ENCODE measurements around the gene PRAME.

- no peak for TF ChIP-seq CTCF (conservative IDR thresholded peaks at IDR 0.05; ENCODE audit: low read depth in 2 of 2)
- TF ChIP-seq POLR2AphosphoS5 (IDR thresholded peaks at IDR 0.05; ENCODE audit: low read depth) = no peak
- no peak for TF ChIP-seq EZH2 (IDR thresholded peaks at IDR 0.05; ENCODE audit: low read depth, unreplicated experiment)
- TF ChIP-seq ZNF114 (CRISPR knock-in tag; IDR thresholded peaks at IDR 0.05) = no peak
- TF ChIP-seq, protein P1, sequence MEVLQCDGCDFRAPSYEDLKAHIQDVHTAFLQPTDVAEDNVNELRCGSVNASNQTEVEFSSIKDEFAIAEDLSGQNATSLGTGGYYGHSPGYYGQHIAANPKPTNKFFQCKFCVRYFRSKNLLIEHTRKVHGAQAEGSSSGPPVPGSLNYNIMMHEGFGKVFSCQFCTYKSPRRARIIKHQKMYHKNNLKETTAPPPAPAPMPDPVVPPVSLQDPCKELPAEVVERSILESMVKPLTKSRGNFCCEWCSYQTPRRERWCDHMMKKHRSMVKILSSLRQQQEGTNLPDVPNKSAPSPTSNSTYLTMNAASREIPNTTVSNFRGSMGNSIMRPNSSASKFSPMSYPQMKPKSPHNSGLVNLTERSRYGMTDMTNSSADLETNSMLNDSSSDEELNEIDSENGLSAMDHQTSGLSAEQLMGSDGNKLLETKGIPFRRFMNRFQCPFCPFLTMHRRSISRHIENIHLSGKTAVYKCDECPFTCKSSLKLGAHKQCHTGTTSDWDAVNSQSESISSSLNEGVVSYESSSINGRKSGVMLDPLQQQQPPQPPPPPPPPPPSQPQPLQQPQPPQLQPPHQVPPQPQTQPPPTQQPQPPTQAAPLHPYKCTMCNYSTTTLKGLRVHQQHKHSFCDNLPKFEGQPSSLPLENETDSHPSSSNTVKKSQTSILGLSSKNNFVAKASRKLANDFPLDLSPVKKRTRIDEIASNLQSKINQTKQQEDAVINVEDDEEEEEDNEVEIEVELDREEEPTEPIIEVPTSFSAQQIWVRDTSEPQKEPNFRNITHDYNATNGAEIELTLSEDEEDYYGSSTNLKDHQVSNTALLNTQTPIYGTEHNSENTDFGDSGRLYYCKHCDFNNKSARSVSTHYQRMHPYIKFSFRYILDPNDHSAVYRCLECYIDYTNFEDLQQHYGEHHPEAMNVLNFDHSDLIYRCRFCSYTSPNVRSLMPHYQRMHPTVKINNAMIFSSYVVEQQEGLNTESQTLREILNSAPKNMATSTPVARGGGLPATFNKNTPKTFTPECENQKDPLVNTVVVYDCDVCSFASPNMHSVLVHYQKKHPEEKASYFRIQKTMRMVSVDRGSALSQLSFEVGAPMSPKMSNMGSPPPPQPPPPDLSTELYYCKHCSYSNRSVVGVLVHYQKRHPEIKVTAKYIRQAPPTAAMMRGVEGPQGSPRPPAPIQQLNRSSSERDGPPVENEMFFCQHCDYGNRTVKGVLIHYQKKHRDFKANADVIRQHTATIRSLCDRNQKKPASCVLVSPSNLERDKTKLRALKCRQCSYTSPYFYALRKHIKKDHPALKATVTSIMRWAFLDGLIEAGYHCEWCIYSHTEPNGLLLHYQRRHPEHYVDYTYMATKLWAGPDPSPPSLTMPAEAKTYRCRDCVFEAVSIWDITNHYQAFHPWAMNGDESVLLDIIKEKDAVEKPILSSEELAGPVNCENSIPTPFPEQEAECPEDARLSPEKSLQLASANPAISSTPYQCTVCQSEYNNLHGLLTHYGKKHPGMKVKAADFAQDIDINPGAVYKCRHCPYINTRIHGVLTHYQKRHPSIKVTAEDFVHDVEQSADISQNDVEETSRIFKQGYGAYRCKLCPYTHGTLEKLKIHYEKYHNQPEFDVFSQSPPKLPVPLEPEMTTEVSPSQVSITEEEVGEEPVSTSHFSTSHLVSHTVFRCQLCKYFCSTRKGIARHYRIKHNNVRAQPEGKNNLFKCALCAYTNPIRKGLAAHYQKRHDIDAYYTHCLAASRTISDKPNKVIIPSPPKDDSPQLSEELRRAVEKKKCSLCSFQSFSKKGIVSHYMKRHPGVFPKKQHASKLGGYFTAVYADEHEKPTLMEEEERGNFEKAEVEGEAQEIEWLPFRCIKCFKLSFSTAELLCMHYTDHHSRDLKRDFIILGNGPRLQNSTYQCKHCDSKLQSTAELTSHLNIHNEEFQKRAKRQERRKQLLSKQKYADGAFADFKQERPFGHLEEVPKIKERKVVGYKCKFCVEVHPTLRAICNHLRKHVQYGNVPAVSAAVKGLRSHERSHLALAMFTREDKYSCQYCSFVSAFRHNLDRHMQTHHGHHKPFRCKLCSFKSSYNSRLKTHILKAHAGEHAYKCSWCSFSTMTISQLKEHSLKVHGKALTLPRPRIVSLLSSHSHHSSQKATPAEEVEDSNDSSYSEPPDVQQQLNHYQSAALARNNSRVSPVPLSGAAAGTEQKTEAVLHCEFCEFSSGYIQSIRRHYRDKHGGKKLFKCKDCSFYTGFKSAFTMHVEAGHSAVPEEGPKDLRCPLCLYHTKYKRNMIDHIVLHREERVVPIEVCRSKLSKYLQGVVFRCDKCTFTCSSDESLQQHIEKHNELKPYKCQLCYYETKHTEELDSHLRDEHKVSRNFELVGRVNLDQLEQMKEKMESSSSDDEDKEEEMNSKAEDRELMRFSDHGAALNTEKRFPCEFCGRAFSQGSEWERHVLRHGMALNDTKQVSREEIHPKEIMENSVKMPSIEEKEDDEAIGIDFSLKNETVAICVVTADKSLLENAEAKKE (CRISPR knock-in tag; IDR thresholded peaks at IDR 0.05) = no peak
Observed at GRCh38 chr22:22599248-22599647, 40.2 kb upstream of the PRAME start.
